ENCODE data around the gene MBNL1.

- TF ChIP-seq CTCF (IDR thresholded peaks at IDR 0.05): no peak
- TF ChIP-seq POLR2AphosphoS5 (IDR thresholded peaks at IDR 0.05): no peak
- no peak for TF ChIP-seq EP300 (IDR thresholded peaks at IDR 0.05)
These were observed 108.4 kb downstream of the MBNL1 start for GRCh38 chr3:152377184-152377570.
